MV-4-11 (cell line): Measurements from ENCODE around the gene SLC35A2.
A peak's percentile ranks its signal among the peaks of the same experiment; 100 is the strongest.

Source experiments
- DNase-seq: peaks from one replicate; lab custom pipeline; 2025; lab: John Stamatoyannopoulos, UW

The SLC35A2 gene

DNA sequence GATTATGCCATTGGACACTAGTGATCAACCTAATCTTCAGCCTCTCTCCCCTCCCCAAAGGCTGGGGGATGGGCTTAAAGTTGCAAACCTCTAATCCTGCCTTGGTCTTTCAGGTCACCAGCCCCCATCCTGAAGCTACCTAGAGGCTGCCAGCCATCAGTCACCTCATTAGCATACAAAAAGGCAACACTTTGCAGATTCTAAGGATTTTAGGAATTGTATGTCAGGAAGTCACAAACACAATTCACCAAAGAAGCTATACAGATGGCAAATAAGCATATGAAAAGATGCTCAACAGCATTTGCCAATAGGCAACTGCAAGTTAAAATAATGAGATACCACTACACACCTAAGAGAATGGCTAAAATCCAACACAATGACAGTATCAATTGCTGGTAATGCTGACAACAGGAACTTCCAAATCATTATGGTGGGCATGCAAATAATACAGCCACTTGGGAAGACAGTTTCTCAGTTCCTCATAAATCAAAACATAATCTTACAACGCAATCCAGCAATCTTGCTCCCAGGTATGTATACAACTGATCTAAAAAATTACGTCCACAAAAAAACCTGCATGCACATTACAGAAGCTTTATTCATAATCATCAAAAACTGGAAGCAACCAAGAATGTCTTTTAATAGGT lies 16.4 kb upstream of the SLC35A2 start:
- no peak for DNase-seq

DNA sequence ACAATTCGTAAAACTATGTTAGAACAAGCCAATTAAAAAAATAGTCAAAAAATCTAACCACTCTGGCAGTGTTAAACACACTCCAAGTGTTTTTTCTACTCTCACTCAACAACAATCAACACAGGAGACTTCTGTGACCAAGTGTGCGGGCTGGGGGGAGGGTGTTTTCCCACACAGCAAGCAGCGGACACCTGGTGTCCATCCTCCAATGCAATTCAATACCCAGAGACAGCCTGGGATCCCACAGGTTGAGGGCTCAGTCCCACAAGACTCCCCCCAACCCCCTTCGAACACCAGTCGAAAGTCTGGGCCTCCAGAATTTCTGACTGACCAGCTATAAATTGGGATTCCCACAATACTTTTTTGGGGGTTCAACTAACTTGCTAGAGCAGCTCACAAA lies 15.7 kb upstream of the SLC35A2 start:
- no peak for DNase-seq

DNA sequence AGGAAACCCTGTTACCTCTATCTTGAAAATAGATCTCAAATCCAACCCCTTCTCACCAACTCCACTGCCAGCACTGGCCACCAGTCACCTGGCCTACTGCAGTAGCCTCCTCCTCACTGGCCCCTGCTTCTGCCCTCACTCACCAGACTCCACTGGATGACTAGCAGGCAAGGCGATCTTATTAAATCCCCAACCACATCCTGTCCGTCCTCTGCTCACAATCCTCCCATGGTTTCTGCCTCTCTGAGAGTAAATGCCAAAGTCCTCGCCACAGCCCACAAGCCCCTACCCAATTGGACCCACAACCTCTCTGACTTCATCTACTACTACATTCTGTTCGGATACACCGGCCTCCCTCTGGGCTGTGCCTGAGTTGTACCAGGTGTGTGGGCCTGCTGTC lies 12.8 kb upstream of the SLC35A2 start:
- DNase-seq = no peak

DNA sequence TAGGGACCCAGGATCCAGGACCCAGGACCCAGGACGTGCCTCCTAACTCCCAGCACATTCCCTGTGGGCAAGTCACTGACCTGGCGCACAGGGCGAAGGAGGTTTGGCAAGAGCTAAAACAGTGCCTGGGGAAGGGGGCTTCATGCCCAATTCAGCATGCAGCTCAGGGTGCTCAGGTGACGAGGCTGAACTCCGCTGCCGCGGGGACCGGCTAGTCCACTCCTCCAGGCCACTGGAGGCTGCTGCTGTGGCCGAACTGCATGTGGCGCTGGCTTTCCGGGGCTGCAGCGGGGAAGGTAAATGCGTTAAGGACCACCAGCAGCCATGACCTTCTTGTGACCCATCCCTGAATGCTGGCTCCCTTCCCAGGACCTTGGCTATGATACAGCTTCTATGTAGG lies 12.3 kb upstream of the SLC35A2 start:
- no peak for DNase-seq

DNA sequence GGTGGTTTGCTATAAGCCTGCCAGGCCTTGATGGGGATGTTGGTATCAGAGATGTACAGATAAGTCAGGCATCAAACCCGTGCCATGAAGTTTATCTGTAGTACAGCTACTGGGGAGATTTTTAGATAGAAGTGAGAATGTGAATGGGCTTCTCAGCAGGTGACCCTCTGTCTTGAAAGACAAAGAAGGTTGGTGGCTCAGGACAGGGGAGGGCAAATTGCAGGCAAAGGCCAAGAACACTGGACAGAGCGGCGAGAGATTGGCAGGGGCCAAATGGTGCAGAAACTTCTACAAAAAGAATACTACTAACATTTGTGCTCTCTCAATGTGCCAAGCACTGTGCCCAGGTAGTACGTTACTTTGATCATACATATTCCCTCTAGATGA lies 9.3 kb upstream of the SLC35A2 start:
- no peak for DNase-seq

DNA sequence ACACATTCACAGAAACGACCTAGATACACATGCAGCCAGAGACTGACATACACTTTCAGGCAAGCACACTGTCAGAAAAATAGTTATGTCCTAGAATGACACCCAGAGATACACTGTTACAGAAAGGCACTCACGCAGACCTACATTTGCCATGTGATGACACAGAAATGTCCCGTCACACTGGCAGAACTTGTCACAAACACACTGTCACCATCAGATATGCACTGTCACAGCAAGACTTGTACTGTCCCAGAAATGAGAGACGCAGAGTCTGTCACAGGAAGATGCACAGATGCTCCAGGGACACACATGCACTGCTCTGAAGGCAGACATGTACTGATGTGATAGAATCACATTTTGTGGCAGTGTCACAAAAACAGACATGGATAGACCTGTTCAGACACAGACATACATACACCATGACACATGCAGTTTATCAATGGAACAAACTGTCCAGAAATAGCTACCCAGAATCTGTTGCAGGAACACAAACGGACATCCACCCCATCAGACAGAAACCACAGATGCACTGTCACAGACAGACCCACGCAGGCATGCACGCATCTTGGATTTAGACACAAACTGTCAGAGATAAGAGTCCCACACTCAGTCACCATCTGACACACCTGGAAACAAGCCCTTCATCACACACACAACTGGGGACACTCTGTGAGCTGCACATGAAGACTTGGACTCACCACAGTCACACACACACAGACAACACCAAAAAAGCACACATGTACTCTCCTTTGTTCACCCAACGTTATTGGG lies 8.7 kb upstream of the SLC35A2 start:
- DNase-seq = peak; percentile 46

DNA sequence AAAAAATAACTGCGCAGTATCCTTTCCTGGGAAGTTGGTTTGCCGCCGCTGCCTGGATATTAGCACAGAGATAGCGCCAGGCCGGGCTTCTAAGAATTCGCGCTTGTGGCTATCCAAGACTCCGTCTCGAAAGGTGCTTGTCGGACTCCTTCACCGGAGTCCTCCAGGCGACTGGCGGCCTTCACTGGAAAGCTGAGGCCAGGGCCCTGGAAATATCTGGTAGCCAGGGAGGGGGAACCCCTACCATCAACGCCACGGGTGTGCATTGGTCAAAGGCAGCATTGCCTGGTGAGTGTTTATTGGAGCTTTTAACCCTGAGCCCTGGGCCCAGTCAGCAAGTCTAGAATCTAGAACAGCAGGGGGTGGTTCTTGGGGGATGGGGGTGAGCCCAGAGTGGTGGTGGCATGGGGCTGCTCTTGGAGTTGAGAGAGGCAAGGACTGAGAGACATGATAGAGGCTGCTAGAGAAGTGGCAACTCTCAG lies 8.0 kb upstream of the SLC35A2 start:
- no peak for DNase-seq

DNA sequence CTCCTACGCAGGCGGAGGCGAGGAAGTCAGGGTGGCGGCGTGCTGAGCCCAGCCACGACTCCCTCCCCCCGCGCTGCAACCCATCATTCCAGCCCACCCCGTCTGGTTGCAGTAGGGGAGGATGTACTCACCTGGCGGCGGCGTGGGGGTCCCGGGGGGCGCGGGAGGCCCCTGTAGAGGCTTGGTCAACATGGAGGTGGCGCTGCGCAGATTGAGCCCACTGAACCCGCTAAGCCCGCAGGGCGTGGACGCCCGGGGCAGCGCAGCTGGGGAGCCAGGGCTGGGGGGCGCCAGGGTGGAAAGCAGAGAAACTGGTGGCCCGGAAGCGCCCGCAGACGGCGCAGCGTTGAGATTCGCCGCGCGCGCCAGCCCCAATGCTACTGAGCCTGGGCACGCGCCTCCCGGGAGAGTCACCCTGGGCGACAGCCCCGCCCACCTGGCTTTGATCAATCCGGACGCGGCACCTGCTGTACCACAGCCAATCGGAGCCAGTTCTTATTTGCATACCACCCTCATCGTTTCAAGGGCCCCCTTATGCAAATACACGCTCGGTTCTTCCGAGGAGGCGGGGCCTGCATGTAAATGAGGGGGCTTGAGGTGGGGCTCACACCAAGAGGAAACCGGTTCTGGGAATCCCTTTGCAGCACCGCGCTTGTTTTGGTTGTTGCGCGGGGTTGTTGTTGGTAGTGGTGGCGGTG lies 7.3 kb upstream of the SLC35A2 start, which contains the start of gene PIM2:
Gene PIM2, minus strand, starts transcription at position 382 of the 698 bp plus-strand sequence. Its CDS starts 190 bp downstream, at position 192.
- DNase-seq = peak; percentile 94

DNA sequence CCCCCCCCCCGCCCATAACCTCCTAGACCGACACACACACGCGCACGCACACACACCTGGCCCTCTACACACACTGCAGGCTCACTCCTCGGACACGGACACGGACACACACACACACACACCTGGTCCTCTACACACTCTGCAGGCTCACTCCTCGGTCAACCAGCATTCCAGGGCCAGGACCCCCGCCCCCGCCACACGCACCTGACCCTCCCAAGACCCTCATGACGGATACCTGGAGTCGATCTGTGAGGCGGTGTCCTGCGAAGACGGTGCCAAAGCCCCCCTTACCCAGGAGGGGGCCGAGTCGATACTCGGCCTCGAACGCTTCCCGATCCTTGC lies 6.8 kb upstream of the SLC35A2 start:
- DNase-seq = no peak

DNA sequence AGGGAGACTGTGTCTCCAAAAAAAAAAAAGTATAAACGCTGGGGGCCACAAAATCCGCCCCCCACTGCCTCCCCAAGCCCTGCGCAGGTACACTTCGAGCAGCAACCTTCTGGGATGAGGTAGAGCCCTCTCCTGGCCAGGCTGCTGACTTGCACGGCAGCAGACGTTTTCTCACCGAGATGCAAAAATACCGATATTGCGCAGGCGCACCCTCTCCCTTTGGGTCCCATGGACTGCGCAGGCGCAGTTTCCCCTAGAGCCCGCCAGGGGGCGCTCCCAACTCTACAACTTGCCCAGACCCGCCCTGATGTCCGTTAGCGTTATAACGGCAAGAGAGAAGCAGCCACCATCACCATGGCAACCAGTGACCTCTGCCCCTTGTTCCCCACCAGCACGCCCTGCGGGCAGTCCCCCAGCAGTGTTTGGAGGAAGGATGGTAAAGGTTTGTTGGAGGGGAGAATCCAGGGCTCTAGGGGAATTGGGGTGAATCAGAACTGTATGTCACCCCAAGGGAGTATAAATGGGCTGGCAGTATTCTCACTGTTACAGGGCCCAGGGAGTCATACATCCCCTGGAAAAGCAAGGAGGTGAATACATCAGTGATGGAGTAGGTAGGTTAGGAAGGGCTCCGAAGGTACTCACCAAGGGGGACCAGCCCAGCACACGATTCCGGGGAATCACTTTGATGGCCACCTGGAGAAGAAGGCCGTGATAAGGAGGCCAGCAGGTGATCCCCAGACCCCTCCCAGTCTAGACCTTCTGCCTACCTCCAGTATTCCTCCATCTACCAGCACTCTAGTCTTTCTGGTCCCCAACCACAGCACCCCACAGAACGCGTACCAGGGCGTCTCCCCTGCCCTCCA lies 5.9 kb upstream of the SLC35A2 start:
- DNase-seq = peak; percentile 91

DNA sequence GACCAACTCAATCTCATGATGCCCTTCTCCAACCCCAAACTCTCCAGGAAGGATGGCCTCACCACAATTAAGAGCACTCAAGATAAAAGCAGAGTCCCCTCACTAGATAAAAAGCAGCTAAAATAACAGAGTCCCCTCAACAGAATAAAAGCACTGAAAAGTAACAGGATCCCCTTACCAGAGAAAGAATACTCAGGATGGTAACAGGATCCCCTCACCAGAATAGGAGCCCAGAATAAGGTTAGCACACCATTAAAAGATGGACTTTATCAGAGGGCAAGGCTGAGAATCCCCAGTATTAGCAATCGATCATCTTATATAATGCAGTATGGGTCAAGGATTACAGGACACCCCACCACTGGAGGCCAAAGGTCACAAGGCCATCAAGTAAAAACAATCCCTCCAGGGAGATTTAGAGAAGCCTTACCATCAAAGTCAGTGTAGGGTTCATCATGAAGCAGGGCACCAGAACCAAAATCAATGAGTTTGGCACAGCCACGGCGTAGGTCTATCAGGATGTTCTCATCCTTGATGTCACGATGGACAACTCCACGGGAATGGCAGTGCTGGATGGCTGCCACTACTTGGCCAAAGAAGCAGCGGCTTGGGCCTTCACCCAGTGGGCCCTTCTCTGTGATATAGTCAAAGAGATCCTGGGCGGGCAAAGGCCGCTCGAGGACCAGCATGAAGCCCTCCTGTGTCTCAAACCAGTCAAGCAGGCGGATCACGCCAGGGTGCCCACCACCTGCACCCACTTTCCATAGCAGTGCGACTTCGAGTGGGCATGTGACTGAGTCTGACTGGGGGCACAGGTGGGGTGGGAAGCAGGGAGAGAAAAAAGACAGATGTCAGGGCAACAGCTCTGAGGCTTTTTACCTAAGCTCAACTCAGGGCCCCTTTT lies 3.4 kb upstream of the SLC35A2 start:
- no peak for DNase-seq

DNA sequence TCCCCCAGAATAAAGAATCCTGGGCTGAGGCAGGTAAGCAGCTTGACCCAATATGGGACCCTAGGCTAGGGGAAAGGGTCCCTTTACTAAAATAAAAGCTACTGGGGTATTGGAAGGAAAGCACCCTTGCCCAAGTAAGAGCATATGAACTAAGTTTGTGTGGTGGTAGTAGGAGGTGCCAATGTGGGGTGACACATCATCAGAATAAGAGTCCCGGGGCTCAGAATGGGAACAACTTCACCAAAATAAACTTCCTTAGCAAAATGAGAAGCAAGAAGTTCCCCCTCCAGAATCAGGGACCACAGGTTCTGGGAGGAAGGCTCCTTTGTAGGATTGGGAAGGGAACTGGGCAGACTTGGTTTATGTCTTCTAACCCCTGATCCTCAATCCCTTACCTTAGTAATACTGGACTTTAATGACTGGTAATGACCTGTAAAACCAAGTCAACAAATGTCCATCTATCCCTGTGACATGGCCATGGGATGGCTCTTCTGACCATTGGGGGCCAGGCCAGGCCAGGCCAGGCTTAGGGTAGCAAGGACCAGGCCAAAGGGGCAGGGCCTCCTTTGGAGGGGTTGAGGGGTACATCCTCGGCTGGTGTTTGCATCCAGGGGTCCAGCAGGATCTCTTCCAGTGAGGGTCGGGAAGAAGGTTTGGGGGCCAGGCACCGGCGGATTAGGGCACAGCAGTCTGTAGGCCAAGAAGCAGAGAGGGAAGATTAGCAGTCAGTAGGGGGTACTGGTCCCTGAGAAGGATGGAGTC lies 2.3 kb upstream of the SLC35A2 start:
- DNase-seq = no peak

DNA sequence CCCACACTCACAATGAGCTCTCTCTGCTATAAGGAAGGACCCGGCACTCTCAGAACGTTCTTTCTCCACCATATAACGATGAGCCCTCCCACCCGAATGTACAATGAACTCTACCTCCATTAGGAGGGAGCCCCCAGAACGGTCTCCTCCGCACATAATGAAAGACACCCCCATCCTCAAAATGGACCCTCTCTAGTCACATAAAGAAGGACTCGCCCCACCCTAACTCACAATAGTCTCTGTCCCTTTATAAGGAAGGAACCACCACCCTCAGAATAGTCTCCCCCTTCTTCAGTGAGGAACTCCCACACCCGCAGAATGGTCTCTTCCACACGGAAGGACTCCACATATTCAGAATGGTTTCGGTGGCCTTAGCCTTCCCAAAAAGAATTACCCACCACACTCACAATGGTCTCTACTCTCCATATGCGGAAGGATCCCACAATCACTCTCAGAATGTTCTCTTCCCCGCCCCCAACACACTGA lies 477 bp downstream of the SLC35A2 start:
- DNase-seq = peak; percentile 55

DNA sequence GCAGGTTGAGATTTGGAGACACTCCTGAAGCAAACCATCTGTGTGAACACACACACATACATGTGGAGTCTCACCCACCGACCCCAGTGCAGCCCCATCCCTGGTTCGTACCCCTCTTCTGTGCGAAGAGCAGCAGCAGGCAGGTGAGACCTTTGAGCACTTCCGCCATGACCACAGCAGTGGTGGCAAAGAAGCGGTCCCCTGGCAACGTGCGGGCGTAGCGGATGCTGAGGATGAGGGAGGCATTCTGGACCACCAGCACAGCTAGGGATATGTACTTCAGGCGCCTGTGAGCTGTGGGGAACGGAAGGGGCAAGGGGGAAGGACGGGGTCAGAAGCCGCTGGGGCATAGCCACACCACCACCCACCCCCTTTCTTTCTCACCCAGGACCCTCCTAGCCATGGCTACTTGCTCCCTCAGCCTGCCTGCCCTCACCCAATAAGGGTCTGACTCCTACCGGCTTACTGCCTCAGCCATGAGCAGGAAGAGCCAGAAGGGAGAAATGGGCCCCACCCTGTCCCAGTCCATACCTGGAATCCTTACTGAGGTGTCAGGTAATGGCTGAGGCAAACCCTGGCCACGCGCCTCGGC lies 1.6 kb downstream of the SLC35A2 start:
- DNase-seq = no peak

DNA sequence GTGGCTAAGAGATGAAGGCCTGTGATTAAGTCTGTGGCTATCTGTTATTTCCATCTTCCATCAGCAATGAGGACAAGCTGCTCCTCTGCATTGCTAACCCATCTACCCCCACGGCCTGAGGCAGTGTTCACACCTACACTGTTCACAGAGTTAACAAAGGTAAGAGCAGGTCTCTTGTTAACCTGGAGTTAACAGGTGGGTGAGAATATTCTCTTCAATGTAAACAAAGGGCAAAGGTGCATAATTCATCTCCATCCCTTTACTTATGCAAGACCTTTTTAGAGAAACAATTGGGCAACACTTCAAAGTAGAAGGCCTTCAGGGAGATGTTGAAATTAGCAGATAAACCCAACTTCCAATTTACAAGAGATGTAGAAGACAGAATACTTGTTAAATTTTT lies 2.8 kb downstream of the SLC35A2 start:
- no peak for DNase-seq

DNA sequence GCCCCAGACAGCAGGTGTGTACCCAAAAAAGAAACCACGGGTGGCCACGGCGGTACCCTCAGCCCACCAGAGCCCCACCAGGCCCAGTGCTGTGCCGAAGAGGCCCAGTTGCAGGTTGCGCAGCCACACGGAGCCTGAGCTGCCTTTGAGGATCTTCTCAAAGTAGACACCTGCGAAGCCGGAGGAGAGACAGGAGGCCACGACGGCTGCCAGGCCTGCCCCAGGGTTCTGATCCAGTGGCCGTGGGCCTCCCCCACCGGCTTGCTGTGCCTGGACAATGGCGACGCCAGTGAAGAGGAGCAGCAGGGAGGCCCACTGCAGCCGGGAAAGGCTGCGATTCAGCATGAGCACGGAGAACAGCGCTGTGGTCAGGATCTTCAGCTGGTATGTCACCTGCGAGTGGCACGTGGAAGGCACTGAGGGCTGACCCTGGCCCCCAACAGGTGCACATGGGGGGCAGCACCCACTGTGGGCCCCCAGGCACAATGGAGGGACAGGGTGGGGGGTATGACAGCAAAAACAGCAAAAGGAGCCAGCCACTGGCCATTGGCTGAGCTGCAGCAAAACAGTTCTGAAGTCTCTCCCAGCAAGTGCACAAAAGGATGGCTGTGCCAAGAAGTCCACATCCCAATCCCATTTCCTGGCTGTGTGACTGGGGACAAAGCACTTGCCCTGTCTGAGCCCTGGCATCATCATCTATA lies 6.2 kb downstream of the SLC35A2 start:
- no peak for DNase-seq

DNA sequence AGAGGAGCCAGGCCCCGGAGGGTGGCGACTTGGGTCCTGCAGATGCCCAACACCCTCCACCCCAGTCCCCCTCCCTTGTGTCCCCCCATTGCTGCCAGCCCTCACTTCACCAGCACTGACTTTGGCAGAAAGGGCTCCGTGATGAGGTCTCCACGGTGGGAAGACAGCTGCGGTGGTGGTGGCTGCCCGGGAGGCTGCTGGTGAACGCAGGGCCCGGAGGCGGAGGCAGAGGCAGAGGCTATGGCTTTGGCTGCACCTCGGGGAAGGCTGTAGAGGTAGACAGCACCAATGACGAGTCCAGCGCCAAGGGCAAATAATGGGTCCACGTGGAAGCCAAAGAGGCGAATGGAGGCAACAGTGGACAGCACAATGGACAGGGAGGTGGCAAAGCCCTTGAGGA lies 6.8 kb downstream of the SLC35A2 start:
- no peak for DNase-seq

DNA sequence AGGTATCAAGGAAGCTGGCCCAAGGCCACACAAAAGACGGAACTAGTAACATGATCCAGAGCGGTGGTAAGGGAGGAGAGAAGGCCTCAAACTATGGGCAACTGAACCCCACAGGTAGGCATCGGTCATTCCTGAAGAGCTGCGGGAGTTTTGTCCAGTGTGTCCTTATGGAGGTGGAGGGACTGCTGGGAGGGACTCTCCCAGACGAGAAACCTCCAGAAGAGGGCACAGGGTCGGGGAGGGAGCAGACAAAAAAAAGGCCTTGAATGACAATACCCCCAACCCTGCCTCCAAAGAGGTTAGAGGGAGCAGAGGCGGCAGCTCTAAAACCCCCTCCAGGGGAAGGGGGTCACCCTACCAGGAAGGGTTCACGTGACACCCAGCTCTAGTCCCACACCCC lies 7.3 kb downstream of the SLC35A2 start:
- DNase-seq = no peak

DNA sequence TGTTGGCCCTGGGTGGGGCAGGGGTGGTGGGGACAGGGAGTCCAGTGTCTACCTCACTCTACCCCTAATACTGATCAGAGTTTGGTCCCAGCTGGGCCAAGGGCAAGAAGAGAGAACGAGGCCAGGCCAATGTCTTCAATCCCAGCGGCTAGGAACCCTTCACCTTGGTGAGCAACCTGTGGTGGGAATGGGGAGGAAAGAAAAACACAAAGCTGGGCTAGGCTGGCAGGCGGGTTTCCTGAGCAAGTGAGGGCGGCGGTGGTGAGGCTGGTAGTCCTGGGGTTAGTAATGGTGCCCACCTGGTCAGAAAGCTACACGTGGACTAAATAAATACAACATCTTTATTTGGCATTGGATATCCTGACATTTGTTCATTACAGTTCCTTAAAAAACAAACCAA lies 8.2 kb downstream of the SLC35A2 start:
- no peak for DNase-seq
